ENCODE results near the gene CNIH2.
"Not testable (repeated sequence)": the region's sequence is repeated elsewhere in the genome, so short reads cannot be mapped to it uniquely, and the experiment has no call there.

CNIH2 gene

GRCh38 chr11:66314186-66314501, 36.2 kb downstream of the CNIH2 start:
- Mint-ChIP-seq H3K4me3 (peak overlapping the region; percentile 33), H3K36me3 (ENCODE audit: low read depth) (no peaks in the 10 kb centered on the region), H3K27me3 (ENCODE audit: low read depth) (peaks cover 2% of the 10 kb centered on the region), H3K9me3 (no peaks in the 10 kb centered on the region), H3K4me1 (ENCODE audit: low read depth) (peaks cover 23% of the 10 kb centered on the region), H3K27ac (peak overlapping the region; percentile 63)
- DNase-seq (ENCODE audit: low spot score), result no peak

GRCh38 chr11:66314561-66315497, 36.9 kb downstream of the CNIH2 start:
- H3K4me1 Mint-ChIP-seq (ENCODE audit: low read depth), result peaks cover 25% of the 10 kb centered on the region
- peaks cover 1% of the 10 kb centered on the region for H3K27me3 Mint-ChIP-seq (ENCODE audit: low read depth)
- peaks cover 2% of the 10 kb centered on the region for H3K9me3 Mint-ChIP-seq
- DNase-seq (ENCODE audit: low spot score), result no peak
- H3K27ac Mint-ChIP-seq, result no peak overlapping the region
- H3K36me3 Mint-ChIP-seq (ENCODE audit: low read depth), result no peaks in the 10 kb centered on the region
- no peak overlapping the region for H3K4me3 Mint-ChIP-seq

GRCh38 chr11:66315498-66315885, 37.5 kb downstream of the CNIH2 start:
- H3K9me3 Mint-ChIP-seq, result peaks cover 8% of the 10 kb centered on the region
- H3K27me3 Mint-ChIP-seq (ENCODE audit: low read depth), result peaks cover 7% of the 10 kb centered on the region
- no peak for DNase-seq (ENCODE audit: low spot score)
- H3K36me3 Mint-ChIP-seq (ENCODE audit: low read depth), result no peaks in the 10 kb centered on the region
- peak overlapping the region; percentile 15 for H3K4me3 Mint-ChIP-seq
- no peak overlapping the region for H3K27ac Mint-ChIP-seq
- peaks cover 25% of the 10 kb centered on the region for H3K4me1 Mint-ChIP-seq (ENCODE audit: low read depth)

- Mint-ChIP-seq H3K4me3 (no peak overlapping the region), H3K4me1 (ENCODE audit: low read depth) (peaks cover 25% of the 10 kb centered on the region)
Observed at GRCh38 chr11:66315921-66316811, 38.2 kb downstream of the CNIH2 start.

GRCh38 chr11:66316849-66317251, 38.9 kb downstream of the CNIH2 start, which contains the start of gene CD248:
Gene CD248 (minus strand): TSS chr11:66317044. CDS start chr11:66317027, 17 bp downstream.
- Mint-ChIP-seq H3K36me3 (ENCODE audit: low read depth) (no peaks in the 10 kb centered on the region), H3K4me3 (no peak within 1 kb of the TSS), H3K9me3 (peaks cover 8% of the 10 kb centered on the region), H3K27ac (peak within 1 kb of the TSS; percentile 71), H3K4me1 (ENCODE audit: low read depth) (peaks cover 25% of the 10 kb centered on the region), H3K27me3 (ENCODE audit: low read depth) (peaks cover 7% of the 10 kb centered on the region)
- no peak for DNase-seq (ENCODE audit: low spot score)

More at GRCh38 chr11:66315921-66316811, 38.2 kb downstream of the CNIH2 start:
- no peak for DNase-seq (ENCODE audit: low spot score)
- H3K36me3 Mint-ChIP-seq (ENCODE audit: low read depth), result no peaks in the 10 kb centered on the region
- H3K27me3 Mint-ChIP-seq (ENCODE audit: low read depth), result peaks cover 7% of the 10 kb centered on the region
- peaks cover 8% of the 10 kb centered on the region for H3K9me3 Mint-ChIP-seq
- H3K27ac Mint-ChIP-seq, result no peak overlapping the region

GRCh38 chr11:66317322-66317722, 39.3 kb downstream of the CNIH2 start:
- Mint-ChIP-seq H3K27me3 (ENCODE audit: low read depth) (peaks cover 7% of the 10 kb centered on the region), H3K4me3 (no peak overlapping the region), H3K9me3 (peaks cover 8% of the 10 kb centered on the region), H3K27ac (peak overlapping the region; percentile 71), H3K36me3 (ENCODE audit: low read depth) (no peaks in the 10 kb centered on the region), H3K4me1 (ENCODE audit: low read depth) (peaks cover 25% of the 10 kb centered on the region)
- DNase-seq (ENCODE audit: low spot score), result no peak

- Mint-ChIP-seq H3K27ac (peak overlapping the region; percentile 71), H3K36me3 (ENCODE audit: low read depth) (no peaks in the 10 kb centered on the region), H3K27me3 (ENCODE audit: low read depth) (peaks cover 7% of the 10 kb centered on the region), H3K4me1 (ENCODE audit: low read depth) (peaks cover 25% of the 10 kb centered on the region), H3K9me3 (peaks cover 8% of the 10 kb centered on the region), H3K4me3 (no peak overlapping the region)
- no peak for DNase-seq (ENCODE audit: low spot score)
Observed at GRCh38 chr11:66317723-66318599, 40.0 kb downstream of the CNIH2 start.

GRCh38 chr11:66318600-66318970, 40.6 kb downstream of the CNIH2 start:
- Mint-ChIP-seq H3K4me1 (ENCODE audit: low read depth) (peaks cover 25% of the 10 kb centered on the region), H3K27me3 (ENCODE audit: low read depth) (peaks cover 7% of the 10 kb centered on the region), H3K9me3 (peaks cover 8% of the 10 kb centered on the region), H3K27ac (peak overlapping the region; percentile 22), H3K4me3 (no peak overlapping the region), H3K36me3 (ENCODE audit: low read depth) (no peaks in the 10 kb centered on the region)
- no peak for DNase-seq (ENCODE audit: low spot score)

- H3K9me3 Mint-ChIP-seq; DNase-seq (ENCODE audit: low spot score); H3K36me3 Mint-ChIP-seq (ENCODE audit: low read depth); H3K27me3 Mint-ChIP-seq (ENCODE audit: low read depth); H3K27ac Mint-ChIP-seq; H3K4me3 Mint-ChIP-seq: not testable (repeated sequence)
- peaks cover 19% of the 10 kb centered on the region for H3K4me1 Mint-ChIP-seq (ENCODE audit: low read depth)
Observed at GRCh38 chr11:66320289-66320688, 42.3 kb downstream of the CNIH2 start.

- H3K36me3 Mint-ChIP-seq (ENCODE audit: low read depth); H3K9me3 Mint-ChIP-seq; H3K27me3 Mint-ChIP-seq (ENCODE audit: low read depth); H3K27ac Mint-ChIP-seq; H3K4me3 Mint-ChIP-seq; DNase-seq (ENCODE audit: low spot score): not testable (repeated sequence)
- H3K4me1 Mint-ChIP-seq (ENCODE audit: low read depth), result peaks cover 20% of the 10 kb centered on the region
Observed at GRCh38 chr11:66320748-66321147, 42.8 kb downstream of the CNIH2 start.

- no peaks in the 10 kb centered on the region for H3K36me3 Mint-ChIP-seq (ENCODE audit: low read depth)
- peaks cover 5% of the 10 kb centered on the region for H3K27me3 Mint-ChIP-seq (ENCODE audit: low read depth)
- no peak overlapping the region for H3K27ac Mint-ChIP-seq
- DNase-seq (ENCODE audit: low spot score), result no peak
- H3K4me1 Mint-ChIP-seq (ENCODE audit: low read depth), result peaks cover 25% of the 10 kb centered on the region
- peaks cover 8% of the 10 kb centered on the region for H3K9me3 Mint-ChIP-seq
- no peak overlapping the region for H3K4me3 Mint-ChIP-seq
Observed at GRCh38 chr11:66321606-66322005, 43.6 kb downstream of the CNIH2 start.

GRCh38 chr11:66322732-66323427, 44.9 kb downstream of the CNIH2 start:
- peaks cover 26% of the 10 kb centered on the region for H3K4me1 Mint-ChIP-seq (ENCODE audit: low read depth)
- H3K27ac Mint-ChIP-seq, result no peak overlapping the region
- DNase-seq (ENCODE audit: low spot score), result no peak
- H3K4me3 Mint-ChIP-seq, result no peak overlapping the region
- peaks cover 8% of the 10 kb centered on the region for H3K9me3 Mint-ChIP-seq
- peaks cover 5% of the 10 kb centered on the region for H3K27me3 Mint-ChIP-seq (ENCODE audit: low read depth)
- no peaks in the 10 kb centered on the region for H3K36me3 Mint-ChIP-seq (ENCODE audit: low read depth)

GRCh38 chr11:66323684-66324083, 45.7 kb downstream of the CNIH2 start:
- Mint-ChIP-seq H3K9me3 (peaks cover 8% of the 10 kb centered on the region), H3K36me3 (ENCODE audit: low read depth) (no peaks in the 10 kb centered on the region), H3K4me1 (ENCODE audit: low read depth) (peaks cover 26% of the 10 kb centered on the region), H3K27ac (no peak overlapping the region), H3K4me3 (no peak overlapping the region), H3K27me3 (ENCODE audit: low read depth) (peaks cover 5% of the 10 kb centered on the region)
- no peak for DNase-seq (ENCODE audit: low spot score)
